GM12878 (cell line): ENCODE measurements around the gene STX19. TPM values are rescaled to one million over a fixed set of nuclear protein-coding genes. Genes with fewer than 3 reads are reported as not detected.

ENCODE experiments used
- BMI1 ChIP-seq: fragments of 450-650 bp; IDR thresholded peaks from 2 replicates; pipeline ENCODE4 v1.6.1; 2016; ENCODE audit warnings: mild to moderate bottlenecking, moderate library complexity, borderline replicate concordance
- CBX3 ChIP-seq: fragments of 200-600 bp; sonication (generic); IDR thresholded peaks from 2 replicates; pipeline ENCODE4 v1.6.1; 2016; ENCODE audit warnings: low read depth, borderline replicate concordance
- CREM ChIP-seq: IDR thresholded peaks from 2 replicates; pipeline ENCODE4 v1.6.1; 2014; ENCODE audit warnings: antibody characterized with exemption, low read depth
- DPF2 ChIP-seq: fragments of 450-650 bp; IDR thresholded peaks from 2 replicates; pipeline ENCODE4 v1.6.1; 2017; ENCODE audit warnings: mild to moderate bottlenecking
- GABPA ChIP-seq: IDR thresholded peaks from 2 replicates; pipeline ENCODE4 v1.6.1; 2014; ENCODE audit warnings: antibody characterized with exemption, low read depth, mild to moderate bottlenecking, inconsistent platforms
- HDGF ChIP-seq: fragments of 450-650 bp; IDR thresholded peaks from 2 replicates; pipeline ENCODE4 v1.6.1; 2016; ENCODE audit warnings: antibody characterized with exemption
- IKZF2 ChIP-seq, 2 experiments: fragments of 450-650 bp; IDR thresholded peaks; 2 replicates each; pipeline ENCODE4 v1.6.1; 2017; ENCODE audit warnings: mild to moderate bottlenecking in 2 of 2, moderate library complexity in 2 of 2
- JUNB ChIP-seq: IDR thresholded peaks from 2 replicates; pipeline ENCODE4 v1.6.1; 2016; ENCODE audit warnings: antibody characterized with exemption, mild to moderate bottlenecking
- JUND ChIP-seq: IDR thresholded peaks from 2 replicates; pipeline ENCODE4 v1.6.1; 2012; ENCODE audit warnings: low read depth, mild to moderate bottlenecking, low read length, improper control_type of control experiment, moderate library complexity
- MLLT1 ChIP-seq: fragments of 450-650 bp; IDR thresholded peaks from 2 replicates; pipeline ENCODE4 v1.6.1; 2016; ENCODE audit warnings: mild to moderate bottlenecking
- RB1 ChIP-seq: fragments of 450-650 bp; formaldehyde crosslinking; IDR thresholded peaks from 2 replicates; pipeline ENCODE4 v1.6.1; 2017; ENCODE audit warnings: mild to moderate bottlenecking, borderline replicate concordance
- RELA ChIP-seq: fragments of 450-650 bp; IDR thresholded peaks from 2 replicates; pipeline ENCODE4 v1.8.0; 2014; ENCODE audit warnings: borderline replicate concordance; ENCODE audit not compliant: partially characterized antibody
- SKIL ChIP-seq: fragments of 450-650 bp; IDR thresholded peaks from 2 replicates; pipeline ENCODE4 v1.6.1; 2017; ENCODE audit warnings: mild to moderate bottlenecking, low read depth, inconsistent platforms; ENCODE audit not compliant: poor library complexity, severe bottlenecking
- SMC3 ChIP-seq: IDR thresholded peaks from 2 replicates; pipeline ENCODE4 v1.6.1; 2011; ENCODE audit warnings: low read length, improper control_type of control experiment, borderline replicate concordance
- SRF ChIP-seq, 2 experiments: IDR thresholded peaks; 2 replicates each; pipeline ENCODE4 v1.6.1; 2011; ENCODE audit warnings: low read depth in 2 of 2, low read length in 2 of 2, mild to moderate bottlenecking in 1 of 2, moderate library complexity in 1 of 2
- TCF12 ChIP-seq: IDR thresholded peaks from 2 replicates; pipeline ENCODE4 v1.6.1; 2011; ENCODE audit warnings: low read depth, mild to moderate bottlenecking, low read length
- ZNF24 ChIP-seq: fragments of 450-650 bp; IDR thresholded peaks from 2 replicates; pipeline ENCODE4 v1.6.1; 2017; ENCODE audit warnings: antibody characterized with exemption, mild to moderate bottlenecking
- polyA plus RNA-seq, 11 experiments: library from polyadenylated mRNA; depleted of rRNA in 4 of 11; unstranded in 6 of 11; stranded (reverse) in 5 of 11; fragments of >200 nt; fragmentation: Nextera tagmentation in 4 of 11; fragmentation: Illumina TruSeq in 1 of 11; extraction: Ambion mirVana in 4 of 11; extraction: Trizol in 1 of 11; gene quantifications; 1 replicate in 1 of 11; 2 replicates in 10 of 11; pipeline versions ENCODE4 v1.2.1 to v1.2.3, GENCODE V29; 2011 to 2016; ENCODE audit warnings: inconsistent platforms in 2 of 11, missing spikeins in 2 of 11, low read depth in 1 of 11
- total RNA-seq, 4 experiments: library from RNA; depleted of rRNA in 3 of 4; stranded (reverse); fragments of >200 nt in 3 of 4; fragmentation: Illumina TruSeq in 1 of 4; extraction: Trizol in 1 of 4; gene quantifications; 2 replicates each; pipeline versions ENCODE4 v1.2.1 to v1.2.3, GENCODE V29; 2013 to 2021
- TF ChIP-seq, protein P1 (sequence below): IDR thresholded peaks from 2 replicates; pipeline ENCODE4 v1.6.1; 2012; ENCODE audit warnings: mild to moderate bottlenecking, low read depth, low read length
- TF ChIP-seq, protein P2 (sequence below): IDR thresholded peaks from 2 replicates; pipeline ENCODE4 v1.6.1; 2012; ENCODE audit warnings: low read length, inconsistent platforms

The STX19 gene
- total and polyA plus RNA-seq, 10 of the 15 experiments (the other 5 are each of a cell fraction or from before 2014, with no cell fraction given), result 0.10 to 0.14 (median 0.11) TPM; not detected in 7

- TF ChIP-seq RB1, result peak; percentile 86; the same call in 1 of the 2 replicates
- TF ChIP-seq, protein P1, sequence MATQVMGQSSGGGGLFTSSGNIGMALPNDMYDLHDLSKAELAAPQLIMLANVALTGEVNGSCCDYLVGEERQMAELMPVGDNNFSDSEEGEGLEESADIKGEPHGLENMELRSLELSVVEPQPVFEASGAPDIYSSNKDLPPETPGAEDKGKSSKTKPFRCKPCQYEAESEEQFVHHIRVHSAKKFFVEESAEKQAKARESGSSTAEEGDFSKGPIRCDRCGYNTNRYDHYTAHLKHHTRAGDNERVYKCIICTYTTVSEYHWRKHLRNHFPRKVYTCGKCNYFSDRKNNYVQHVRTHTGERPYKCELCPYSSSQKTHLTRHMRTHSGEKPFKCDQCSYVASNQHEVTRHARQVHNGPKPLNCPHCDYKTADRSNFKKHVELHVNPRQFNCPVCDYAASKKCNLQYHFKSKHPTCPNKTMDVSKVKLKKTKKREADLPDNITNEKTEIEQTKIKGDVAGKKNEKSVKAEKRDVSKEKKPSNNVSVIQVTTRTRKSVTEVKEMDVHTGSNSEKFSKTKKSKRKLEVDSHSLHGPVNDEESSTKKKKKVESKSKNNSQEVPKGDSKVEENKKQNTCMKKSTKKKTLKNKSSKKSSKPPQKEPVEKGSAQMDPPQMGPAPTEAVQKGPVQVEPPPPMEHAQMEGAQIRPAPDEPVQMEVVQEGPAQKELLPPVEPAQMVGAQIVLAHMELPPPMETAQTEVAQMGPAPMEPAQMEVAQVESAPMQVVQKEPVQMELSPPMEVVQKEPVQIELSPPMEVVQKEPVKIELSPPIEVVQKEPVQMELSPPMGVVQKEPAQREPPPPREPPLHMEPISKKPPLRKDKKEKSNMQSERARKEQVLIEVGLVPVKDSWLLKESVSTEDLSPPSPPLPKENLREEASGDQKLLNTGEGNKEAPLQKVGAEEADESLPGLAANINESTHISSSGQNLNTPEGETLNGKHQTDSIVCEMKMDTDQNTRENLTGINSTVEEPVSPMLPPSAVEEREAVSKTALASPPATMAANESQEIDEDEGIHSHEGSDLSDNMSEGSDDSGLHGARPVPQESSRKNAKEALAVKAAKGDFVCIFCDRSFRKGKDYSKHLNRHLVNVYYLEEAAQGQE, result no peak
- TF ChIP-seq TCF12, result no peak; the same call in 1 of the 2 replicates
- TF ChIP-seq, protein P2, sequence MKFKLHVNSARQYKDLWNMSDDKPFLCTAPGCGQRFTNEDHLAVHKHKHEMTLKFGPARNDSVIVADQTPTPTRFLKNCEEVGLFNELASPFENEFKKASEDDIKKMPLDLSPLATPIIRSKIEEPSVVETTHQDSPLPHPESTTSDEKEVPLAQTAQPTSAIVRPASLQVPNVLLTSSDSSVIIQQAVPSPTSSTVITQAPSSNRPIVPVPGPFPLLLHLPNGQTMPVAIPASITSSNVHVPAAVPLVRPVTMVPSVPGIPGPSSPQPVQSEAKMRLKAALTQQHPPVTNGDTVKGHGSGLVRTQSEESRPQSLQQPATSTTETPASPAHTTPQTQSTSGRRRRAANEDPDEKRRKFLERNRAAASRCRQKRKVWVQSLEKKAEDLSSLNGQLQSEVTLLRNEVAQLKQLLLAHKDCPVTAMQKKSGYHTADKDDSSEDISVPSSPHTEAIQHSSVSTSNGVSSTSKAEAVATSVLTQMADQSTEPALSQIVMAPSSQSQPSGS, result peak; percentile 75
- no peak for TF ChIP-seq SMC3
- no peak for TF ChIP-seq JUND
- peak; percentile 78 for TF ChIP-seq GABPA
- TF ChIP-seq RELA, result peak; percentile 61
- TF ChIP-seq DPF2, result peak; percentile 74
- peak; percentile 65; the same call in 1 of the 2 replicates for TF ChIP-seq ZNF24
- peak; percentile 22 for TF ChIP-seq SKIL
- no peak; the same call in 1 of the 2 replicates for TF ChIP-seq MLLT1
- TF ChIP-seq JUNB, result no peak
- TF ChIP-seq SRF (IDR thresholded peaks at IDR 0.05; ENCODE audit: low read depth in 2 of 2, low read length in 2 of 2), result 0 out of 4 replicates have a peak, but pooled peaks of 1 of the 2 experiments have one; percentile 14
- peak; percentile 67; the same call in 1 of the 2 replicates for TF ChIP-seq CREM
- TF ChIP-seq HDGF, result peak; percentile 38; the same call in 1 of the 2 replicates
- TF ChIP-seq IKZF2 (IDR thresholded peaks at IDR 0.05), result peak; percentile 67 to 71; a peak in 3 of 4 replicates
- TF ChIP-seq BMI1, result no peak
- no peak for TF ChIP-seq CBX3
Observed at GRCh38 chr3:94062513-94063404, 34.4 kb upstream of the STX19 start, which contains the start of the genes DHFR2 and NSUN3 (continued).
